A549 (cell line): ENCODE data around the gene TMEM135. TPM values are rescaled to one million over a fixed set of nuclear protein-coding genes. Genes with fewer than 3 reads are reported as not detected.
A peak's percentile ranks its signal among the peaks of the same experiment; 100 is the strongest.

Experiments used
- ATAC-seq, 2 experiments: fragments of 200-7000 bp in 1 of 2; fragments of >200 bp in 1 of 2; cut with Nextera tagmentation in 1 of 2; cut with Tn5 transposase in 1 of 2; 3 replicates each; pipeline versions ENCODE4 v1.8.0 to v1.9.1; 2018 to 2020; ENCODE audit warnings: mild to moderate bottlenecking in 1 of 2, moderate library complexity in 1 of 2
- CTCF ChIA-PET: fragments of 300-600 bp; sonication (Branson Sonifier 250); formaldehyde crosslinking; extraction: SDS; loops from one replicate; lab custom pipeline; 2021; ENCODE audit warnings: antibody characterized with exemption, inconsistent platforms; lab: Yijun Ruan, JAX
- POLR2A ChIA-PET: fragments of 350-600 bp; formaldehyde crosslinking; extraction: SDS; loops from one replicate; lab custom pipeline; 2021; ENCODE audit warnings: antibody characterized with exemption, inconsistent platforms; lab: Yijun Ruan, JAX
- DNase-seq, 2 experiments: peaks; one replicate each; pipeline versions ENCODE4 v3.0.0 to v3.0.0-alpha.2; 2011 to 2016; ENCODE audit warnings: low read depth in 1 of 2, low spot score in 1 of 2
- FAIRE-seq: peaks from 2 replicates; lab custom pipeline; 2011; peaks lifted over from hg19 to GRCh38; lab: Jason Lieb, UNC
- H3K27ac ChIP-seq, 2 experiments: fragments of >200 bp; sonication (Bioruptor Twin); formaldehyde crosslinking; 3 replicates each; pipeline ENCODE4 v1.5.1; 2016 to 2017
- H3K4me1 ChIP-seq: fragments of >200 bp; sonication (Bioruptor Twin); formaldehyde crosslinking; 3 replicates; pipeline ENCODE4 v1.6.1; 2016
- H3K4me2 ChIP-seq: fragments of >200 bp; sonication (Bioruptor Twin); formaldehyde crosslinking; 3 replicates; pipeline ENCODE4 v1.6.1; 2016
- H3K4me3 ChIP-seq: fragments of >200 bp; sonication (Bioruptor Twin); formaldehyde crosslinking; 3 replicates; pipeline ENCODE4 v1.5.1; 2016
- H3K9me3 ChIP-seq: fragments of >200 bp; sonication (Bioruptor Twin); formaldehyde crosslinking; 3 replicates; pipeline ENCODE4 v1.6.1; 2016
- CHD2 ChIP-seq: fragments of 150-350 bp; IDR thresholded peaks from 2 replicates; pipeline ENCODE4 v1.6.1; 2014; ENCODE audit warnings: low read length; ENCODE audit not compliant: partially characterized antibody
- CHD4 ChIP-seq: fragments of 200-600 bp; sonication (generic); IDR thresholded peaks from 2 replicates; pipeline ENCODE4 v1.6.1; 2016; ENCODE audit warnings: antibody characterized with exemption, mild to moderate bottlenecking, borderline replicate concordance
- ESRRA ChIP-seq: fragments of 150-350 bp; IDR thresholded peaks from 2 replicates; pipeline ENCODE4 v1.6.1; 2014; ENCODE audit warnings: mild to moderate bottlenecking, low read length, borderline replicate concordance
- FOXS1 ChIP-seq: fragments of 250-450 bp; sonication (Bioruptor Pico); IDR thresholded peaks from 2 replicates; pipeline ENCODE4 v1.5.0; 2020; ENCODE audit warnings: mild to moderate bottlenecking, moderate library complexity
- HDAC2 ChIP-seq: fragments of 200-600 bp; sonication (generic); IDR thresholded peaks from 2 replicates; pipeline ENCODE4 v1.6.1; 2016
- HOXB5 ChIP-seq: fragments of 250-450 bp; sonication (Bioruptor Pico); IDR thresholded peaks from 2 replicates; pipeline ENCODE4 v1.5.0; 2020; ENCODE audit warnings: mild to moderate bottlenecking, moderate library complexity
- KDM5A ChIP-seq: fragments of 200-600 bp; sonication (generic); IDR thresholded peaks from 2 replicates; pipeline ENCODE4 v1.6.1; 2016; ENCODE audit warnings: antibody characterized with exemption, mild to moderate bottlenecking
- NR3C1 ChIP-seq: fragments of >200 bp; sonication (Bioruptor Twin); formaldehyde crosslinking; IDR thresholded peaks from 3 replicates; pipeline ENCODE4 v1.6.1; 2017
- PHF8 ChIP-seq: fragments of 200-600 bp; sonication (generic); IDR thresholded peaks from 2 replicates; pipeline ENCODE4 v1.6.1; 2016; ENCODE audit warnings: low read depth, mild to moderate bottlenecking, antibody characterized with exemption, moderate library complexity, borderline replicate concordance
- POLR2A ChIP-seq: IDR thresholded peaks from 2 replicates; pipeline ENCODE4 v1.6.1; 2012; ENCODE audit warnings: mild to moderate bottlenecking, low read length
- RAD21 ChIP-seq, 2 experiments: fragments of >200 bp in 1 of 2; sonication (Bioruptor Twin) in 1 of 2; formaldehyde crosslinking in 1 of 2; IDR thresholded peaks in 1 of 2; conservative IDR thresholded peaks in 1 of 2; 2 replicates in 1 of 2; 3 replicates in 1 of 2; pipeline ENCODE4 v1.6.1; 2012 to 2018; ENCODE audit warnings: inconsistent platforms in 1 of 2
- TFCP2L1 ChIP-seq: fragments of 250-450 bp; sonication (Bioruptor Pico); IDR thresholded peaks from 2 replicates; pipeline ENCODE4 v1.5.0; 2021; ENCODE audit warnings: mild to moderate bottlenecking
- ZC3H11A ChIP-seq: fragments of 450-650 bp; IDR thresholded peaks from 2 replicates; pipeline ENCODE4 v1.6.1; 2014; ENCODE audit warnings: antibody characterized with exemption, mild to moderate bottlenecking
- ZSCAN20 ChIP-seq: fragments of 250-450 bp; sonication (Bioruptor Pico); IDR thresholded peaks from 2 replicates; pipeline ENCODE4 v1.8.0; 2022; ENCODE audit warnings: mild to moderate bottlenecking, moderate library complexity
- WGBS: methylation state at CpG from one replicate; pipeline ENCODE4 v1.1.6; 2017; ENCODE audit errors: missing lambda C conversion rate; 5-methylcytosine and 5-hydroxymethylcytosine counted together
- polyA plus RNA-seq, 4 experiments: library from polyadenylated mRNA; depleted of rRNA in 3 of 4; stranded (reverse); fragments of >200 nt; fragmentation: RNase III in 1 of 4; extraction: RNeasy Plus Mini Kit Qiagen cat#74134 plus additional on column Dnase treatment in 1 of 4; gene quantifications; 2 replicates in 3 of 4; 3 replicates in 1 of 4; pipeline ENCODE4 v1.2.3, GENCODE V29; 2011 to 2017
- TF ChIP-seq, protein P1 (sequence below): IDR thresholded peaks from 2 replicates; pipeline ENCODE4 v1.6.1; 2012
- TF ChIP-seq, protein P2 (sequence below): fragments of 450-650 bp; IDR thresholded peaks from 2 replicates; pipeline ENCODE4 v1.6.1; 2014; ENCODE audit warnings: antibody characterized with exemption
- TF ChIP-seq, protein P3 (sequence below): IDR thresholded peaks from 2 replicates; pipeline ENCODE4 v1.6.1; 2012
- TF ChIP-seq, protein P4 (sequence below): fragments of >200 bp; sonication (Bioruptor Twin); formaldehyde crosslinking; IDR thresholded peaks from 3 replicates; pipeline ENCODE4 v1.5.1; 2016
- TF ChIP-seq, protein P5 (sequence below): fragments of >200 bp; sonication (Bioruptor Twin); formaldehyde crosslinking; IDR thresholded peaks from 3 replicates; pipeline ENCODE4 v1.6.1; 2016
- TF ChIP-seq, protein P6 (sequence below): fragments of 250-450 bp; sonication (Bioruptor Pico); IDR thresholded peaks from 2 replicates; pipeline ENCODE4 v1.5.0; 2020; ENCODE audit warnings: low read depth, mild to moderate bottlenecking, moderate library complexity

TMEM135 gene
- polyA plus RNA-seq, 2 of the 4 experiments (the other 2 are of a cell fraction), result 18.4 to 18.5 TPM

DNA sequence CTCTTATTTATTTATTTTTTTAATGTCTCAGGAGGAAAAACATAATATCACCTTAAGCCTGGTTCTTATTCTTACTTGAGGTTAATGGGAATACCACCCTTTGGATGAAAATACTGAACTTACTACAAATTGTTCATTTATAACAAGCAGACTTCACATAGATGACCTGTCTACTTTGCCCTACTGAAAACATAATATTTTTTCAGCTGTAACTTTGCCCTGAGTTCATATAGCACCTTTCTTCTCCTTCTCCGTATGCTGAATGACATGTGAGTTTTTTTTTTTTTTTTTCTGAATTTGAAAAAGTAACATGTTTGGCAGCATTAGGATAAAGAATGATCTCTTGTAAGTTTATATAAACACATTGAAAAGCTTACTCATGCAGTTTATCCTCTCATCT, 186.8 kb downstream of the TMEM135 start:
- DNase-seq (no peak), FAIRE-seq (no peak), ATAC-seq (no peak)
- Histone ChIP-seq H3K9me3 (no peaks in the 10 kb centered on the region), H3K4me2 (no peak overlapping the region), H3K4me3 (no peak overlapping the region), H3K27ac (no peak overlapping the region), H3K4me1 (no peaks in the 10 kb centered on the region)
- ChIA-PET CTCF (no interaction called here), POLR2A (no interaction called here)
- WGBS, result 67% methylated on average over 1 of the region's 1 CpG
- no peak for TF ChIP-seq CHD4
- TF ChIP-seq NR3C1, result no peak
- TF ChIP-seq, protein P1, sequence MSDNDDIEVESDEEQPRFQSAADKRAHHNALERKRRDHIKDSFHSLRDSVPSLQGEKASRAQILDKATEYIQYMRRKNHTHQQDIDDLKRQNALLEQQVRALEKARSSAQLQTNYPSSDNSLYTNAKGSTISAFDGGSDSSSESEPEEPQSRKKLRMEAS, result no peak

DNA sequence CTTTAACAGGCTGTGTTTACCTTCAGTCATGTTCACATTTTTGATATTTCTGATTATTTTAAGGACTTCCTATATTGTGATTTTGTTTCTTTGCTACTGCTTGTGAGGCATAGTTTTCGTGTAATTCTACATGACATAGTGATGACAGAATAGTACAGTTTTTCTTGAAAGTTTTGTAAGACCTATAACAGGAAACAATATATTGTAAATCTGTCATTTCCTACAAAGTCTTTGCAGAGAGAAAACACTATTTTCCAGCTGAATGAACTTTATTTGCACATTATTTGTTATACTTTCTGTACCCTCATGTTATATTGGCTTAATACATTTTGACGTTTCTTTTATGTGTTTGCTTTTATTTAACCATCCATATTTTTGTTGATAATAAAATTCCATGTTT, 191.1 kb downstream of the TMEM135 start:
- no peak for ATAC-seq
- ChIA-PET CTCF (no interaction called here), POLR2A (no interaction called here)
- H3K4me2 ChIP-seq, result no peak overlapping the region
- peak; percentile 73 for FAIRE-seq
- peaks cover 14% of the 10 kb centered on the region; the same call in 2 of the 3 replicates for H3K9me3 ChIP-seq
- H3K4me3 ChIP-seq, result no peak overlapping the region
- WGBS, result 53% methylated on average over 2 of the region's 2 CpGs
- DNase-seq, result no peak
- H3K27ac ChIP-seq, result no peak overlapping the region
- H3K4me1 ChIP-seq, result no peaks in the 10 kb centered on the region
- TF ChIP-seq KDM5A, result no peak
- no peak for TF ChIP-seq PHF8
- TF ChIP-seq, protein P2, sequence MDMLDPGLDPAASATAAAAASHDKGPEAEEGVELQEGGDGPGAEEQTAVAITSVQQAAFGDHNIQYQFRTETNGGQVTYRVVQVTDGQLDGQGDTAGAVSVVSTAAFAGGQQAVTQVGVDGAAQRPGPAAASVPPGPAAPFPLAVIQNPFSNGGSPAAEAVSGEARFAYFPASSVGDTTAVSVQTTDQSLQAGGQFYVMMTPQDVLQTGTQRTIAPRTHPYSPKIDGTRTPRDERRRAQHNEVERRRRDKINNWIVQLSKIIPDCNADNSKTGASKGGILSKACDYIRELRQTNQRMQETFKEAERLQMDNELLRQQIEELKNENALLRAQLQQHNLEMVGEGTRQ, result no peak
- TF ChIP-seq CHD2, result no peak
- TF ChIP-seq, protein P3, sequence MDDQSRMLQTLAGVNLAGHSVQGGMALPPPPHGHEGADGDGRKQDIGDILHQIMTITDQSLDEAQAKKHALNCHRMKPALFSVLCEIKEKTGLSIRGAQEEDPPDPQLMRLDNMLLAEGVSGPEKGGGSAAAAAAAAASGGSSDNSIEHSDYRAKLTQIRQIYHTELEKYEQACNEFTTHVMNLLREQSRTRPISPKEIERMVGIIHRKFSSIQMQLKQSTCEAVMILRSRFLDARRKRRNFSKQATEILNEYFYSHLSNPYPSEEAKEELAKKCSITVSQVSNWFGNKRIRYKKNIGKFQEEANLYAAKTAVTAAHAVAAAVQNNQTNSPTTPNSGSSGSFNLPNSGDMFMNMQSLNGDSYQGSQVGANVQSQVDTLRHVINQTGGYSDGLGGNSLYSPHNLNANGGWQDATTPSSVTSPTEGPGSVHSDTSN, result no peak
- TF ChIP-seq HDAC2, result no peak
- TF ChIP-seq, protein P4, sequence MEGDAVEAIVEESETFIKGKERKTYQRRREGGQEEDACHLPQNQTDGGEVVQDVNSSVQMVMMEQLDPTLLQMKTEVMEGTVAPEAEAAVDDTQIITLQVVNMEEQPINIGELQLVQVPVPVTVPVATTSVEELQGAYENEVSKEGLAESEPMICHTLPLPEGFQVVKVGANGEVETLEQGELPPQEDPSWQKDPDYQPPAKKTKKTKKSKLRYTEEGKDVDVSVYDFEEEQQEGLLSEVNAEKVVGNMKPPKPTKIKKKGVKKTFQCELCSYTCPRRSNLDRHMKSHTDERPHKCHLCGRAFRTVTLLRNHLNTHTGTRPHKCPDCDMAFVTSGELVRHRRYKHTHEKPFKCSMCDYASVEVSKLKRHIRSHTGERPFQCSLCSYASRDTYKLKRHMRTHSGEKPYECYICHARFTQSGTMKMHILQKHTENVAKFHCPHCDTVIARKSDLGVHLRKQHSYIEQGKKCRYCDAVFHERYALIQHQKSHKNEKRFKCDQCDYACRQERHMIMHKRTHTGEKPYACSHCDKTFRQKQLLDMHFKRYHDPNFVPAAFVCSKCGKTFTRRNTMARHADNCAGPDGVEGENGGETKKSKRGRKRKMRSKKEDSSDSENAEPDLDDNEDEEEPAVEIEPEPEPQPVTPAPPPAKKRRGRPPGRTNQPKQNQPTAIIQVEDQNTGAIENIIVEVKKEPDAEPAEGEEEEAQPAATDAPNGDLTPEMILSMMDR, result no peak
- TF ChIP-seq POLR2A, result no peak
- TF ChIP-seq HOXB5 (CRISPR knock-in tag), result no peak
- no peak for TF ChIP-seq TFCP2L1 (CRISPR knock-in tag)
- TF ChIP-seq, protein P5, sequence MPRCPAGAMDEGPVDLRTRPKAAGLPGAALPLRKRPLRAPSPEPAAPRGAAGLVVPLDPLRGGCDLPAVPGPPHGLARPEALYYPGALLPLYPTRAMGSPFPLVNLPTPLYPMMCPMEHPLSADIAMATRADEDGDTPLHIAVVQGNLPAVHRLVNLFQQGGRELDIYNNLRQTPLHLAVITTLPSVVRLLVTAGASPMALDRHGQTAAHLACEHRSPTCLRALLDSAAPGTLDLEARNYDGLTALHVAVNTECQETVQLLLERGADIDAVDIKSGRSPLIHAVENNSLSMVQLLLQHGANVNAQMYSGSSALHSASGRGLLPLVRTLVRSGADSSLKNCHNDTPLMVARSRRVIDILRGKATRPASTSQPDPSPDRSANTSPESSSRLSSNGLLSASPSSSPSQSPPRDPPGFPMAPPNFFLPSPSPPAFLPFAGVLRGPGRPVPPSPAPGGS, result no peak
- TF ChIP-seq ZC3H11A, result no peak

DNA sequence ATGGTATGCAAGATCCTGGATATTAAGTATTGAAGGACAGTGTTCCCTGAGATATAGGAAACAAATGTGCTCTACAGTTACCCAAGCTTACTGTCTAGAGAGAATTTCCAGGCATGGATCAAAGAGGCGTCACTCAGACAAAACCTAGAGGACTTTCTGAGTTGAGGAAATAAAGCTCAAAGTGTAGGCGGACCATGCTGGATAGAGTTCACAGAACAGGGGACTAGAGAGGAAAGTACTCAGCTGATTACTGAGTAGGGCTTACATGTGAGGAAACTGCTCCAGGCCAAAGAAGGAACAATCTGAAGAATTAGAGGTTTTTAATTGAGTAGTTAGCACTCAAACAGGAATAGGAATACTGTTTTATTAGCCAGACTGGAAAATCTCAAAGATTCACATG, 193.3 kb downstream of the TMEM135 start:
- H3K4me3 ChIP-seq, result no peak overlapping the region
- POLR2A ChIA-PET, result no interaction called here
- CTCF ChIA-PET, result no interaction called here
- H3K4me2 ChIP-seq, result no peak overlapping the region
- no peak for DNase-seq
- no peak for ATAC-seq
- FAIRE-seq, result no peak
- H3K27ac ChIP-seq, result no peak overlapping the region
- WGBS, result 96% methylated on average over 2 of the region's 2 CpGs
- H3K4me1 ChIP-seq, result no peaks in the 10 kb centered on the region
- H3K9me3 ChIP-seq, result peaks cover 14% of the 10 kb centered on the region; the same call in 2 of the 3 replicates
- TF ChIP-seq CHD2 (no peak), CHD4 (no peak), POLR2A (no peak), FOXS1 (CRISPR knock-in tag) (no peak), RAD21 (conservative IDR thresholded peaks at IDR 0.05 in 1 of 2, IDR thresholded peaks at IDR 0.05 in 1 of 2) (no peak), ESRRA (no peak), ZSCAN20 (no peak)
- TF ChIP-seq, protein P4, result no peak
- TF ChIP-seq, protein P5, result no peak
- TF ChIP-seq, protein P6, sequence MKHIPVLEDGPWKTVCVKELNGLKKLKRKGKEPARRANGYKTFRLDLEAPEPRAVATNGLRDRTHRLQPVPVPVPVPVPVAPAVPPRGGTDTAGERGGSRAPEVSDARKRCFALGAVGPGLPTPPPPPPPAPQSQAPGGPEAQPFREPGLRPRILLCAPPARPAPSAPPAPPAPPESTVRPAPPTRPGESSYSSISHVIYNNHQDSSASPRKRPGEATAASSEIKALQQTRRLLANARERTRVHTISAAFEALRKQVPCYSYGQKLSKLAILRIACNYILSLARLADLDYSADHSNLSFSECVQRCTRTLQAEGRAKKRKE, result no peak
- TF ChIP-seq, protein P1, result no peak
